ENCODE results near the gene CCDC187.
A peak's percentile ranks its signal among the peaks of the same experiment; 100 is the strongest.

The CCDC187 gene

GRCh38 chr9:136310273-136311030 is 6.6 kb upstream of the CCDC187 start:
- in situ Hi-C loops (cut with HindIII; ENCODE audit: low pct_unique_long_range_greater_than_20kb, low sequenced_read_pairs), result no loop called here
- TF ChIP-seq JUND (IDR thresholded peaks at IDR 0.05; ENCODE audit: low read depth), result no peak
- no peak for DNase-seq (ENCODE audit: low read depth in 1 of 2, low spot score in 1 of 2)

- TF ChIP-seq JUND (IDR thresholded peaks at IDR 0.05; ENCODE audit: low read depth), result no peak
- no peak for DNase-seq (ENCODE audit: low read depth in 1 of 2, low spot score in 1 of 2)
- in situ Hi-C loops (cut with HindIII; ENCODE audit: low pct_unique_long_range_greater_than_20kb, low sequenced_read_pairs), result no loop called here
Measured at GRCh38 chr9:136309806-136310220, 5.9 kb upstream of the CCDC187 start.

GRCh38 chr9:136309101-136309801 is 5.4 kb upstream of the CCDC187 start:
- in situ Hi-C loops (cut with HindIII; ENCODE audit: low pct_unique_long_range_greater_than_20kb, low sequenced_read_pairs), result no loop called here
- DNase-seq (ENCODE audit: low read depth in 1 of 2, low spot score in 1 of 2), result no peak
- no peak for TF ChIP-seq JUND (IDR thresholded peaks at IDR 0.05; ENCODE audit: low read depth)

- no peak for TF ChIP-seq JUND (IDR thresholded peaks at IDR 0.05; ENCODE audit: low read depth)
- in situ Hi-C loops (cut with HindIII; ENCODE audit: low pct_unique_long_range_greater_than_20kb, low sequenced_read_pairs), result no loop called here
- no peak for DNase-seq (ENCODE audit: low read depth in 1 of 2, low spot score in 1 of 2)
Measured at GRCh38 chr9:136308702-136309053, 4.8 kb upstream of the CCDC187 start.

GRCh38 chr9:136308006-136308701 is 4.3 kb upstream of the CCDC187 start:
- TF ChIP-seq JUND (IDR thresholded peaks at IDR 0.05; ENCODE audit: low read depth), result no peak
- DNase-seq (ENCODE audit: low read depth in 1 of 2, low spot score in 1 of 2), result no peak
- in situ Hi-C loops (cut with HindIII; ENCODE audit: low pct_unique_long_range_greater_than_20kb, low sequenced_read_pairs), result no loop called here

GRCh38 chr9:136307215-136307750 is 3.4 kb upstream of the CCDC187 start:
- no peak for TF ChIP-seq JUND (IDR thresholded peaks at IDR 0.05; ENCODE audit: low read depth)
- peak in 1 of 2 experiments; percentile 35 for DNase-seq (ENCODE audit: low read depth in 1 of 2, low spot score in 1 of 2)
- in situ Hi-C loops (cut with HindIII; ENCODE audit: low pct_unique_long_range_greater_than_20kb, low sequenced_read_pairs), result no loop called here

- in situ Hi-C loops (cut with HindIII; ENCODE audit: low pct_unique_long_range_greater_than_20kb, low sequenced_read_pairs), result no loop called here
- peak in 1 of 2 experiments; percentile 55 for DNase-seq (ENCODE audit: low read depth in 1 of 2, low spot score in 1 of 2)
- TF ChIP-seq JUND (IDR thresholded peaks at IDR 0.05; ENCODE audit: low read depth), result no peak
Measured at GRCh38 chr9:136306211-136307208, 2.6 kb upstream of the CCDC187 start.

- in situ Hi-C loops (cut with HindIII; ENCODE audit: low pct_unique_long_range_greater_than_20kb, low sequenced_read_pairs), result no loop called here
- TF ChIP-seq JUND (IDR thresholded peaks at IDR 0.05; ENCODE audit: low read depth), result no peak
Measured at GRCh38 chr9:136305804-136306203, 1.9 kb upstream of the CCDC187 start.

GRCh38 chr9:136304981-136305380 is 1.1 kb upstream of the CCDC187 start:
- no peak for DNase-seq (ENCODE audit: low read depth in 1 of 2, low spot score in 1 of 2)
- TF ChIP-seq JUND (IDR thresholded peaks at IDR 0.05; ENCODE audit: low read depth), result no peak
- in situ Hi-C loops (cut with HindIII; ENCODE audit: low pct_unique_long_range_greater_than_20kb, low sequenced_read_pairs), result no loop called here

More at GRCh38 chr9:136305804-136306203, 1.9 kb upstream of the CCDC187 start:
- DNase-seq (ENCODE audit: low read depth in 1 of 2, low spot score in 1 of 2), result no peak

GRCh38 chr9:136304456-136304855 is 562 bp upstream of the CCDC187 start:
- in situ Hi-C loops (cut with HindIII; ENCODE audit: low pct_unique_long_range_greater_than_20kb, low sequenced_read_pairs), result no loop called here
- DNase-seq (ENCODE audit: low read depth in 1 of 2, low spot score in 1 of 2), result no peak
- no peak for TF ChIP-seq JUND (IDR thresholded peaks at IDR 0.05; ENCODE audit: low read depth)

GRCh38 chr9:136303066-136303824 is 649 bp downstream of the CCDC187 start:
- in situ Hi-C loops (cut with HindIII; ENCODE audit: low pct_unique_long_range_greater_than_20kb, low sequenced_read_pairs), result no loop called here
- no peak for DNase-seq (ENCODE audit: low read depth in 1 of 2, low spot score in 1 of 2)
- no peak for TF ChIP-seq JUND (IDR thresholded peaks at IDR 0.05; ENCODE audit: low read depth)

Measured in T47D (cell line).